Astrocyte (in vitro differentiated cells and primary cell): ENCODE data around the gene COG4. TPM values are rescaled to one million over a fixed set of nuclear protein-coding genes. Genes with fewer than 3 reads are reported as not detected.
"Not testable (repeated sequence)": the region's sequence is repeated elsewhere in the genome, so short reads cannot be mapped to it uniquely, and the experiment has no call there.

Source experiments
- DNase-seq: peaks from one replicate; pipeline ENCODE4 v3.0.0-alpha.2; 2010; ENCODE audit warnings: low read depth
- FAIRE-seq: peaks from 2 replicates; lab custom pipeline; 2011; peaks lifted over from hg19 to GRCh38; lab: Jason Lieb, UNC
- H2AFZ ChIP-seq: 2 replicates; pipeline ENCODE4 v1.6.0; 2012; ENCODE audit warnings: low read depth, low read length, inconsistent platforms
- H3K27ac ChIP-seq: 2 replicates; pipeline ENCODE4 v1.5.1; 2011; ENCODE audit warnings: low read depth, low read length, inconsistent platforms
- H3K27me3 ChIP-seq: 2 replicates; pipeline ENCODE4 v1.6.0; 2011; ENCODE audit warnings: low read length, inconsistent platforms; ENCODE audit not compliant: insufficient read depth
- H3K36me3 ChIP-seq: 2 replicates; pipeline ENCODE4 v1.5.1; 2011; ENCODE audit warnings: low read length, inconsistent platforms; ENCODE audit not compliant: insufficient read depth
- H3K4me1 ChIP-seq: 2 replicates; pipeline ENCODE4 v1.5.1; 2011; ENCODE audit warnings: low read length, inconsistent platforms; ENCODE audit not compliant: insufficient read depth
- H3K4me2 ChIP-seq: 2 replicates; pipeline ENCODE4 v1.6.0; 2012; ENCODE audit warnings: low read length, inconsistent platforms
- H3K4me3 ChIP-seq: 2 replicates; pipeline ENCODE4 v1.5.1; 2011; ENCODE audit warnings: low read depth, mild to moderate bottlenecking, low read length, inconsistent platforms; ENCODE audit not compliant: insufficient read depth
- H3K79me2 ChIP-seq: 2 replicates; pipeline ENCODE4 v1.6.0; 2012; ENCODE audit warnings: mild to moderate bottlenecking, low read length, inconsistent platforms; ENCODE audit not compliant: insufficient read depth
- H3K9ac ChIP-seq: 2 replicates; pipeline ENCODE4 v1.6.0; 2012; ENCODE audit warnings: mild to moderate bottlenecking, low read length, inconsistent platforms
- H3K9me3 ChIP-seq: 2 replicates; pipeline ENCODE4 v1.5.1; 2012; ENCODE audit warnings: low read depth, mild to moderate bottlenecking, low read length, inconsistent platforms; ENCODE audit not compliant: insufficient read depth
- H4K20me1 ChIP-seq: 2 replicates; pipeline ENCODE4 v1.6.0; 2012; ENCODE audit warnings: low read length, inconsistent platforms; ENCODE audit not compliant: insufficient read depth
- H3K27ac Mint-ChIP-seq: one replicate; pipeline ENCODE4 v1.8.0; 2021; ENCODE audit warnings: mild to moderate bottlenecking, mixed read lengths; ENCODE audit not compliant: unreplicated experiment
- H3K27me3 Mint-ChIP-seq: one replicate; pipeline ENCODE4 v1.8.0; 2021; ENCODE audit warnings: low read depth, mixed read lengths; ENCODE audit not compliant: unreplicated experiment
- H3K36me3 Mint-ChIP-seq: one replicate; pipeline ENCODE4 v1.8.0; 2021; ENCODE audit warnings: low read depth, mixed read lengths; ENCODE audit not compliant: unreplicated experiment
- H3K4me1 Mint-ChIP-seq: one replicate; pipeline ENCODE4 v1.8.0; 2021; ENCODE audit warnings: low read depth, mixed read lengths; ENCODE audit not compliant: unreplicated experiment
- H3K4me3 Mint-ChIP-seq: one replicate; pipeline ENCODE4 v1.8.0; 2021; ENCODE audit warnings: mild to moderate bottlenecking, moderate library complexity, mixed read lengths; ENCODE audit not compliant: unreplicated experiment
- H3K9me3 Mint-ChIP-seq: one replicate; pipeline ENCODE4 v1.8.0; 2021; ENCODE audit warnings: mild to moderate bottlenecking, mixed read lengths; ENCODE audit not compliant: unreplicated experiment
- CTCF ChIP-seq: IDR thresholded peaks from 2 replicates; pipeline ENCODE4 v1.5.1; 2011; ENCODE audit warnings: low read depth, mild to moderate bottlenecking, inconsistent platforms, low read length, moderate library complexity; ENCODE audit not compliant: insufficient read depth
- EZH2 ChIP-seq: IDR thresholded peaks from 2 replicates; pipeline ENCODE4 v1.6.1; 2012; ENCODE audit warnings: mild to moderate bottlenecking, low read length, inconsistent platforms; ENCODE audit not compliant: insufficient read depth
- total RNA-seq: library from RNA; stranded (reverse); gene quantifications from 2 replicates; pipeline ENCODE4 v1.2.1, GENCODE V29; 2021

Gene COG4
- total RNA-seq, 1 donor from 2014 or later = 42.6 TPM

GRCh38 chr16:70544548-70544947 lies 21.2 kb upstream of the COG4 start:
- Histone ChIP-seq H2AFZ (no peak overlapping the region), H3K9me3 (no peaks in the 10 kb centered on the region), H3K79me2 (peaks cover 90% of the 10 kb centered on the region), H4K20me1 (peaks cover 85% of the 10 kb centered on the region), H3K9ac (no peak overlapping the region), H3K27me3 (no peaks in the 10 kb centered on the region), H3K4me2 (no peak overlapping the region), H3K4me3 (no peak overlapping the region), H3K36me3 (peaks cover 78% of the 10 kb centered on the region), H3K4me1 (no peaks in the 10 kb centered on the region), H3K27ac (no peak overlapping the region)
- H3K4me3 Mint-ChIP-seq = no peak overlapping the region
- DNase-seq (no peak), FAIRE-seq (no peak)
- no peaks in the 10 kb centered on the region for H3K27me3 Mint-ChIP-seq
- H3K27ac Mint-ChIP-seq = no peak overlapping the region
- H3K4me1 Mint-ChIP-seq = peaks cover 13% of the 10 kb centered on the region
- no peaks in the 10 kb centered on the region for H3K9me3 Mint-ChIP-seq
- peaks cover 15% of the 10 kb centered on the region for H3K36me3 Mint-ChIP-seq
- TF ChIP-seq CTCF = no peak
- no peak for TF ChIP-seq EZH2

GRCh38 chr16:70540994-70541393 lies 17.6 kb upstream of the COG4 start:
- no peaks in the 10 kb centered on the region for H3K27me3 ChIP-seq
- DNase-seq = no peak
- H3K4me2 ChIP-seq = no peak overlapping the region
- Mint-ChIP-seq H3K4me1 (peaks cover 3% of the 10 kb centered on the region), H3K27me3 (no peaks in the 10 kb centered on the region), H3K9me3 (no peaks in the 10 kb centered on the region), H3K4me3 (no peak overlapping the region), H3K27ac (no peak overlapping the region), H3K36me3 (peaks cover 25% of the 10 kb centered on the region)
- H3K27ac ChIP-seq = no peak overlapping the region
- no peak overlapping the region for H2AFZ ChIP-seq
- H3K9me3 ChIP-seq = no peaks in the 10 kb centered on the region
- peaks cover 92% of the 10 kb centered on the region for H3K79me2 ChIP-seq
- no peak overlapping the region for H3K9ac ChIP-seq
- no peak overlapping the region for H3K4me3 ChIP-seq
- H4K20me1 ChIP-seq = peaks cover 84% of the 10 kb centered on the region
- H3K4me1 ChIP-seq = no peaks in the 10 kb centered on the region
- TF ChIP-seq CTCF = no peak
- TF ChIP-seq EZH2 = no peak
- FAIRE-seq = peak; percentile 17
- peaks cover 72% of the 10 kb centered on the region for H3K36me3 ChIP-seq

- Histone ChIP-seq H3K36me3 (peaks cover 69% of the 10 kb centered on the region), H3K27me3 (no peaks in the 10 kb centered on the region), H3K79me2 (peaks cover 95% of the 10 kb centered on the region), H3K4me1 (no peaks in the 10 kb centered on the region), H3K4me3 (no peak overlapping the region), H3K9me3 (no peaks in the 10 kb centered on the region), H4K20me1 (peaks cover 86% of the 10 kb centered on the region), H3K9ac (no peak overlapping the region), H3K4me2 (no peak overlapping the region), H2AFZ (no peak overlapping the region), H3K27ac (no peak overlapping the region)
- no peak for DNase-seq
- Mint-ChIP-seq H3K4me3 (no peak overlapping the region), H3K27ac (no peak overlapping the region), H3K4me1 (no peaks in the 10 kb centered on the region), H3K36me3 (peaks cover 25% of the 10 kb centered on the region), H3K27me3 (no peaks in the 10 kb centered on the region), H3K9me3 (no peaks in the 10 kb centered on the region)
- TF ChIP-seq CTCF (no peak), EZH2 (no peak)
- FAIRE-seq = no peak
Observed at GRCh38 chr16:70534971-70535370, 11.6 kb upstream of the COG4 start.

- not testable (repeated sequence) for H3K4me2 ChIP-seq, H3K4me3 Mint-ChIP-seq, H3K9me3 Mint-ChIP-seq, H3K27me3 ChIP-seq, H2AFZ ChIP-seq, H3K4me3 ChIP-seq, H3K27ac ChIP-seq, H3K27me3 Mint-ChIP-seq, H3K9me3 ChIP-seq, DNase-seq, H3K27ac Mint-ChIP-seq, H3K9ac ChIP-seq, FAIRE-seq
- peaks cover 16% of the 10 kb centered on the region for H3K36me3 Mint-ChIP-seq
- Histone ChIP-seq H3K4me1 (peaks cover 19% of the 10 kb centered on the region), H3K36me3 (peaks cover 55% of the 10 kb centered on the region), H4K20me1 (peaks cover 88% of the 10 kb centered on the region), H3K79me2 (peaks cover 98% of the 10 kb centered on the region)
- peaks cover 27% of the 10 kb centered on the region for H3K4me1 Mint-ChIP-seq
Observed at GRCh38 chr16:70529954-70530353, 6.6 kb upstream of the COG4 start.
